CD4-positive, alpha-beta memory T cell (primary cell): ENCODE data around the gene SART1. TPM values are rescaled to one million over a fixed set of nuclear protein-coding genes. Genes with fewer than 3 reads are reported as not detected.
A peak's percentile ranks its signal among the peaks of the same experiment; 100 is the strongest.
"Not testable (repeated sequence)": the region's sequence is repeated elsewhere in the genome, so short reads cannot be mapped to it uniquely, and the experiment has no call there.

Experiments
- CTCF ChIA-PET: fragments of 350-600 bp; sonication (Branson Sonifier 250); formaldehyde crosslinking; loops from one replicate; lab custom pipeline; 2021; ENCODE audit warnings: inconsistent platforms; ENCODE audit not compliant: partially characterized antibody; lab: Charles Lee
- POLR2A ChIA-PET: fragments of 350-600 bp; sonication (Branson Sonifier 250); formaldehyde crosslinking; loops from one replicate; lab custom pipeline; 2021; ENCODE audit not compliant: partially characterized antibody; lab: Charles Lee
- DNase-seq, 5 donors: peaks; one replicate each; pipeline versions ENCODE4 v3.0.0 to v3.0.0-alpha.2; 2020 to 2022; ENCODE audit warnings: mixed read lengths in 1 of 5
- H3K27ac ChIP-seq: one replicate; pipeline ENCODE4 v1.7.0; 2013; ENCODE audit warnings: low read depth, low read length
- H3K27me3 ChIP-seq: 2 replicates; pipeline ENCODE4 v1.7.0; 2013; ENCODE audit warnings: mild to moderate bottlenecking, low read length, moderate library complexity; ENCODE audit not compliant: insufficient read depth
- H3K36me3 ChIP-seq: 2 replicates; pipeline ENCODE4 v1.7.0; 2013; ENCODE audit warnings: mild to moderate bottlenecking, low read length, moderate library complexity; ENCODE audit not compliant: insufficient read depth
- H3K4me1 ChIP-seq: 2 replicates; pipeline ENCODE4 v1.7.0; 2013; ENCODE audit warnings: mild to moderate bottlenecking, low read length, moderate library complexity; ENCODE audit not compliant: insufficient read depth
- H3K4me3 ChIP-seq, 2 donors: one replicate each; pipeline ENCODE4 v1.7.0; 2013; ENCODE audit warnings: low read length in 2 of 2, mild to moderate bottlenecking in 1 of 2
- H3K9me3 ChIP-seq, 2 donors: one replicate each; pipeline ENCODE4 v1.7.0; 2013; ENCODE audit warnings: low read length in 2 of 2, control low read depth in 1 of 2; ENCODE audit not compliant: control insufficient read depth in 1 of 2
- H3K27ac Mint-ChIP-seq, 7 donors: one replicate each; pipeline ENCODE4 v1.8.0; 2020 to 2021; ENCODE audit warnings: mixed read lengths in 7 of 7, mild to moderate bottlenecking in 6 of 7, inconsistent platforms in 3 of 7, moderate library complexity in 3 of 7
- H3K27me3 Mint-ChIP-seq, 2 donors: one replicate each; pipeline ENCODE4 v1.8.0; 2020 to 2021; ENCODE audit warnings: mixed read lengths in 2 of 2
- H3K36me3 Mint-ChIP-seq, 2 donors: one replicate each; pipeline ENCODE4 v1.8.0; 2020 to 2021; ENCODE audit warnings: mixed read lengths in 2 of 2, inconsistent platforms in 1 of 2, mild to moderate bottlenecking in 1 of 2
- H3K4me1 Mint-ChIP-seq, 4 donors: one replicate each; pipeline ENCODE4 v1.8.0; 2020 to 2021; ENCODE audit warnings: mixed read lengths in 4 of 4, mild to moderate bottlenecking in 1 of 4
- H3K4me3 Mint-ChIP-seq, 8 donors: one replicate each; pipeline ENCODE4 v1.8.0; 2020 to 2021; ENCODE audit warnings: mixed read lengths in 8 of 8, mild to moderate bottlenecking in 7 of 8, moderate library complexity in 6 of 8, inconsistent platforms in 3 of 8
- H3K9me3 Mint-ChIP-seq, 8 donors: one replicate each; pipeline ENCODE4 v1.8.0; 2020 to 2021; ENCODE audit warnings: mixed read lengths in 8 of 8, mild to moderate bottlenecking in 5 of 8, inconsistent platforms in 3 of 8, moderate library complexity in 1 of 8
- intact Hi-C: fragments of 100-400 bp; cut with micrococcal nuclease; formaldehyde crosslinking; loops from one replicate; pipeline ENCODE4 v1.15.1; 2023
- polyA plus RNA-seq, 2 donors: library from polyadenylated mRNA; unstranded; fragments of 300-500 nt; fragmentation: Illumina TruSeq; gene quantifications; one replicate each; pipeline ENCODE4 v1.2.3, GENCODE V29; 2021
- total RNA-seq, 2 experiments: library from RNA; stranded (reverse); gene quantifications; one replicate each; pipeline ENCODE4 v1.2.3, GENCODE V29; 2021

Gene SART1
- total and polyA plus RNA-seq, 4 experiments from 2014 or later: 11.5 to 90.6 (median 67.2) TPM

- intact Hi-C loops, H3K36me3 Mint-ChIP-seq, CTCF ChIA-PET: not testable (repeated sequence)
These were observed 10.8 kb upstream of the SART1 start for GRCh38 chr11:65950711-65951110.

GRCh38 chr11:65951641-65952040 lies 9.9 kb upstream of the SART1 start:
- intact Hi-C loops, H3K36me3 ChIP-seq, H3K9me3 Mint-ChIP-seq, H3K4me3 Mint-ChIP-seq, H3K27me3 ChIP-seq, H3K27me3 Mint-ChIP-seq, H3K36me3 Mint-ChIP-seq, H3K4me1 ChIP-seq, DNase-seq, H3K4me3 ChIP-seq, H3K9me3 ChIP-seq, H3K4me1 Mint-ChIP-seq, CTCF ChIA-PET, H3K27ac Mint-ChIP-seq, H3K27ac ChIP-seq: not testable (repeated sequence)
- POLR2A ChIA-PET: interaction anchor here (1.7 kb wide), 1 partner anchor 23 kb away, joined by 5 read pairs; no protein-coding TSS in a partner anchor

More at GRCh38 chr11:65950711-65951110, 10.8 kb upstream of the SART1 start:
- DNase-seq, H3K4me1 Mint-ChIP-seq, H3K9me3 Mint-ChIP-seq, H3K27me3 Mint-ChIP-seq, H3K4me1 ChIP-seq, H3K36me3 ChIP-seq, H3K4me3 ChIP-seq, H3K27me3 ChIP-seq, H3K27ac Mint-ChIP-seq, H3K27ac ChIP-seq, H3K9me3 ChIP-seq, H3K4me3 Mint-ChIP-seq: not testable (repeated sequence)
- POLR2A ChIA-PET: interaction anchor here (0.6 to 1.7 kb wide), 2 partner anchors 22 to 1445 kb away, joined by 3 to 5 read pairs; no protein-coding TSS in a partner anchor

GRCh38 chr11:65952052-65952521 lies 9.4 kb upstream of the SART1 start:
- H3K4me1 ChIP-seq: peaks cover 9% of the 10 kb centered on the region
- no peak overlapping the region for H3K4me3 Mint-ChIP-seq
- H3K27ac ChIP-seq: no peak overlapping the region
- no peaks in the 10 kb centered on the region for H3K36me3 ChIP-seq
- H3K27ac Mint-ChIP-seq: no peak overlapping the region
- H3K4me1 Mint-ChIP-seq: peaks cover 5 to 8% (median 7%) of the 10 kb centered on the region in 4 donors
- H3K36me3 Mint-ChIP-seq: no peaks in the 10 kb centered on the region
- no peaks in the 10 kb centered on the region for H3K9me3 Mint-ChIP-seq
- ChIA-PET CTCF (interaction anchor here (0.8 to 1.7 kb wide), 2 partner anchors 64 to 67 kb away, joined by 4 read pairs; partner anchors contain the start of gene FIBP), POLR2A (interaction anchor here (1.7 kb wide), 1 partner anchor 24 kb away, joined by 5 read pairs; no protein-coding TSS in a partner anchor)
- DNase-seq: no peak
- H3K9me3 ChIP-seq: no peaks in the 10 kb centered on the region
- intact Hi-C loops: no loop called here
- H3K27me3 ChIP-seq: no peaks in the 10 kb centered on the region
- no peak overlapping the region for H3K4me3 ChIP-seq
- H3K27me3 Mint-ChIP-seq: no peaks in the 10 kb centered on the region

GRCh38 chr11:65953471-65953870 lies 8.1 kb upstream of the SART1 start:
- H3K27ac ChIP-seq: no peak overlapping the region
- Mint-ChIP-seq H3K4me3 (no peak overlapping the region), H3K36me3 (no peaks in the 10 kb centered on the region), H3K27ac (no peak overlapping the region), H3K9me3 (no peaks in the 10 kb centered on the region), H3K27me3 (no peaks in the 10 kb centered on the region), H3K4me1 (peaks cover 9 to 16% (median 13%) of the 10 kb centered on the region in 4 donors)
- H3K9me3 ChIP-seq: no peaks in the 10 kb centered on the region
- ChIA-PET CTCF (interaction anchor here (1.7 kb wide), 1 partner anchor 65 kb away, joined by 4 read pairs; the partner anchor contains the start of gene FIBP), POLR2A (no interaction called here)
- H3K4me1 ChIP-seq: peaks cover 18% of the 10 kb centered on the region
- no peaks in the 10 kb centered on the region for H3K36me3 ChIP-seq
- no peak for DNase-seq
- H3K4me3 ChIP-seq: no peak overlapping the region
- intact Hi-C loops: no loop called here
- H3K27me3 ChIP-seq: no peaks in the 10 kb centered on the region

- H3K4me1 ChIP-seq: peaks cover 18% of the 10 kb centered on the region
- ChIA-PET POLR2A (interaction anchor here (0.6 to 2.7 kb wide), 4 partner anchors 19 to 36 kb away, joined by 3 to 9 read pairs (median 6); partner anchors contain the start of genes C11orf68 and DRAP1), CTCF (interaction anchor here (0.7 to 9.9 kb wide), 2 partner anchors 67 to 96 kb away, joined by 3 to 86 read pairs; partner anchors contain the start of genes CCDC85B and FIBP)
- H3K36me3 Mint-ChIP-seq: no peaks in the 10 kb centered on the region
- no peak overlapping the region for H3K27ac ChIP-seq
- peak overlapping the region in 2 of 7 donors; percentile 4 to 55 for H3K27ac Mint-ChIP-seq
- no peaks in the 10 kb centered on the region for H3K9me3 ChIP-seq
- H3K4me3 Mint-ChIP-seq: no peak overlapping the region
- H3K4me3 ChIP-seq: no peak overlapping the region
- peaks cover 9 to 16% (median 13%) of the 10 kb centered on the region in 4 donors for H3K4me1 Mint-ChIP-seq
- no peaks in the 10 kb centered on the region for H3K27me3 ChIP-seq
- H3K27me3 Mint-ChIP-seq: no peaks in the 10 kb centered on the region
- intact Hi-C loops: no loop called here
- H3K9me3 Mint-ChIP-seq: no peaks in the 10 kb centered on the region
- DNase-seq: no peak
- no peaks in the 10 kb centered on the region for H3K36me3 ChIP-seq
These were observed 6.8 kb upstream of the SART1 start for GRCh38 chr11:65954771-65955170.

GRCh38 chr11:65958291-65958690 lies 3.2 kb upstream of the SART1 start:
- peak overlapping the region in 6 of 7 donors; percentile 42 to 90 (median 72) for H3K27ac Mint-ChIP-seq
- Histone ChIP-seq H3K36me3 (no peaks in the 10 kb centered on the region), H3K27ac (no peak overlapping the region), H3K4me1 (peaks cover 33% of the 10 kb centered on the region), H3K4me3 (no peak overlapping the region), H3K9me3 (no peaks in the 10 kb centered on the region), H3K27me3 (no peaks in the 10 kb centered on the region)
- no peak for DNase-seq
- CTCF ChIA-PET: interaction anchor here (1.1 to 9.9 kb wide), 3 partner anchors 30 to 98 kb away, joined by 3 to 86 read pairs (median 7); partner anchors contain the start of genes CCDC85B, FIBP and MUS81
- intact Hi-C loops: no loop called here
- H3K27me3 Mint-ChIP-seq: no peaks in the 10 kb centered on the region
- no peaks in the 10 kb centered on the region for H3K9me3 Mint-ChIP-seq
- H3K4me3 Mint-ChIP-seq: peak overlapping the region in 1 of 8 donors; percentile 39
- peaks cover 11 to 19% of the 10 kb centered on the region in 2 donors for H3K36me3 Mint-ChIP-seq
- POLR2A ChIA-PET: interaction anchor here (0.7 to 7.6 kb wide), 6 partner anchors 40 to 178 kb away, joined by 3 to 103 read pairs (median 4); partner anchors contain the start of genes AP5B1, BANF1, C11orf68 and CCDC85B
- H3K4me1 Mint-ChIP-seq: peaks cover 26 to 41% (median 34%) of the 10 kb centered on the region in 4 donors

GRCh38 chr11:65958774-65959420 lies 2.6 kb upstream of the SART1 start:
- Histone ChIP-seq H3K9me3 (no peaks in the 10 kb centered on the region), H3K27me3 (no peaks in the 10 kb centered on the region), H3K4me1 (peaks cover 39% of the 10 kb centered on the region), H3K36me3 (peaks cover 1% of the 10 kb centered on the region), H3K27ac (no peak overlapping the region), H3K4me3 (no peak overlapping the region)
- POLR2A ChIA-PET: interaction anchor here (0.7 to 7.6 kb wide), 6 partner anchors 40 to 178 kb away, joined by 3 to 103 read pairs (median 4); partner anchors contain the start of genes AP5B1, BANF1, C11orf68 and CCDC85B
- Mint-ChIP-seq H3K4me3 (peak overlapping the region in 1 of 8 donors; percentile 13), H3K27ac (peak overlapping the region in 3 of 7 donors; percentile 27 to 92 (median 30)), H3K4me1 (peaks cover 26 to 47% (median 36%) of the 10 kb centered on the region in 4 donors), H3K9me3 (no peaks in the 10 kb centered on the region), H3K36me3 (peaks cover 11 to 23% of the 10 kb centered on the region in 2 donors), H3K27me3 (no peaks in the 10 kb centered on the region)
- intact Hi-C loops: no loop called here
- peak in 1 of 5 donors; percentile 9 for DNase-seq
- CTCF ChIA-PET: interaction anchor here (1.1 to 9.9 kb wide), 3 partner anchors 31 to 99 kb away, joined by 3 to 86 read pairs (median 7); partner anchors contain the start of genes CCDC85B, FIBP and MUS81
